ENCODE results near the gene BDNF. TPM values are rescaled to one million over a fixed set of nuclear protein-coding genes. Genes with fewer than 3 reads are reported as not detected.
A peak's percentile ranks its signal among the peaks of the same experiment; 100 is the strongest.

BDNF gene
- total RNA-seq, 1 donor from 2014 or later = 3.1 TPM

GRCh38 chr11:27699242-27699925 is 871 bp downstream of the BDNF start:
- intact Hi-C loops (cut with micrococcal nuclease) = loop anchor here (5.0 kb wide), 1 partner anchor 833 kb away; no protein-coding TSS in a partner anchor
- H3K4me1 ChIP-seq = peaks cover 38% of the 10 kb centered on the region
- peaks cover 63% of the 10 kb centered on the region for H3K27me3 ChIP-seq (ENCODE audit: low read depth)
- DNase-seq = no peak
- H3K9me3 ChIP-seq (replicated peaks) = no peaks in the 10 kb centered on the region
- no peak for TF ChIP-seq CTCF (IDR thresholded peaks at IDR 0.05; ENCODE audit: borderline replicate concordance)
- H3K4me3 ChIP-seq = peak overlapping the region; percentile 75
- H3K27ac ChIP-seq (replicated peaks) = peak overlapping the region; percentile 54
- H3K36me3 ChIP-seq = no peaks in the 10 kb centered on the region

GRCh38 chr11:27698872-27699241 is 1.4 kb downstream of the BDNF start:
- H3K9me3 ChIP-seq (replicated peaks) = no peaks in the 10 kb centered on the region
- intact Hi-C loops (cut with micrococcal nuclease) = loop anchor here (5.0 kb wide), 1 partner anchor 833 kb away; no protein-coding TSS in a partner anchor
- peak overlapping the region; percentile 67 for H3K27ac ChIP-seq (replicated peaks)
- peak; percentile 79 for DNase-seq
- H3K4me3 ChIP-seq = peak overlapping the region; percentile 75
- H3K27me3 ChIP-seq (ENCODE audit: low read depth) = peaks cover 63% of the 10 kb centered on the region
- peaks cover 38% of the 10 kb centered on the region for H3K4me1 ChIP-seq
- H3K36me3 ChIP-seq = no peaks in the 10 kb centered on the region
- peak; percentile 83 for TF ChIP-seq CTCF (IDR thresholded peaks at IDR 0.05; ENCODE audit: borderline replicate concordance)

DNA sequence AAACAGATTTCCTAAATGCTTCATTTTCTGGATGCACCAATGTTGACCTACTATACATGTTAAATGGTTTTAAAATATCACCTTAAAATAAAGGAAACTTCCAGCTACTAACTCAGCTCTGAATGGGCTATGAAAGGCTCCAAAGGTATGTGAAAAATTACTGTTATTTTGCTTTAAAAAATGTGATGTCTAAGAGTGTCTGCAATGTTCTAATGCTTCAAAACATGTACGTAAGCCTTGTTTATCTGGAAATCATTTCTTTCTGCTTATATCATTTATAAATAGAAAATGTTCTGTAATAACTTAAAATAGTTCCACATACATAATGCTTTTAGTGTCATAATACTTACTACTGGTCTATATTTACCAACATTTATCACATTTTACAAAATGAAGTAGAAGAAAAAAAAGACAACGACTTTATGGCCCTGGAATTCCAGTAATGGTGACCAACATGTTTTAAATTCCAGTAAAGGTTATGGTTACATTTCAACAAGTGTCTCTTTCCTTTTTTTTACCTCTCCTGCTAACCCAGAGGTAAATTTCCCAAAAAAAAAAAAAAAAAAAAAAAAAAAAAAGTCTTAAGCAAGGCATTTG is 2.5 kb downstream of the BDNF start:
- intact Hi-C loops (cut with micrococcal nuclease) = loop anchor here (5.0 kb wide), 1 partner anchor 835 kb away; no protein-coding TSS in a partner anchor
- peaks cover 63% of the 10 kb centered on the region for H3K27me3 ChIP-seq (ENCODE audit: low read depth)

DNA sequence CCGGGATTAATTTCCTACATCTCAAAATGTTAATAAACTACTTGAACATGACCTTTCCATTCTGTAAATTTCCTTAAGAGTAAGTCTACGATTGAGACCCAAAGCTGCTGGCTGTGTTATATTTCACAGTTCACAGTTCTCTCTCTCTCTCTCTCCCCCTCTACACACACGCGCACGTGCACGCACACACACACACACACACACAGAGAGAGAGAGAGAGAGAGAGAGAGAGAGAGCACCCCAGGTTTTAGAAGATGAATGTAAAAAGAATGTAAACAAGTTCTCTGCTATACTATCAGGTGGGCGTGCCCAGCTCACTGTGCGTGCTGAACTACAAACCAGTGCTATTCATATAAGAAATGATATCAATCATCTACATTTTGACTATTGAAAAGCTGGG is 3.3 kb downstream of the BDNF start:
- Histone ChIP-seq H3K36me3 (no peaks in the 10 kb centered on the region), H3K9me3 (replicated peaks) (no peaks in the 10 kb centered on the region), H3K27me3 (ENCODE audit: low read depth) (peaks cover 60% of the 10 kb centered on the region), H3K27ac (replicated peaks) (peak overlapping the region; percentile 67), H3K4me1 (peaks cover 38% of the 10 kb centered on the region), H3K4me3 (no peak overlapping the region)
- no peak for DNase-seq
- TF ChIP-seq CTCF (IDR thresholded peaks at IDR 0.05; ENCODE audit: borderline replicate concordance) = no peak
- intact Hi-C loops (cut with micrococcal nuclease) = loop anchor here (5.0 kb wide), 1 partner anchor 835 kb away; no protein-coding TSS in a partner anchor

More for the DNA sequence above, 2.5 kb downstream of the BDNF start:
- no peaks in the 10 kb centered on the region for H3K36me3 ChIP-seq
- peaks cover 38% of the 10 kb centered on the region for H3K4me1 ChIP-seq
- no peak for DNase-seq
- H3K9me3 ChIP-seq (replicated peaks) = no peaks in the 10 kb centered on the region
- H3K4me3 ChIP-seq = peak overlapping the region; percentile 75
- peak overlapping the region; percentile 67 for H3K27ac ChIP-seq (replicated peaks)
- TF ChIP-seq CTCF (IDR thresholded peaks at IDR 0.05; ENCODE audit: borderline replicate concordance) = no peak

DNA sequence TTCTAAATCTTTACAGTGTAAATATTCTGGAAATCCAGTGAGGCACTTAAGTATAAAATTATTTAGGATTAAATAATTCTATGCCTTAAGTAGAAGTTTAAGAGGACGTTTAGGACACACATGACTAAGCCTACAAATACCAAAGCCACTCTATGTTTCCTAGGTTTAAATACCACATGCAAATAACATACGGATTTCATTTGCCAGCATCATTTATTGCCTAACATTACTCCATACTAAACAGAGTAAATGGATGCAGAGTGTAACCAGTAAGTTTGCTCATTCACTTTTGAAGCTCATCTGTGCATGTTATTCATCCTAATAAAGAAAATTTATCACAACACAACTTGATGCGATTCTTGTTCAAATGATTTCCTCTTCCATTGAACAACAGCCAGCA is 4.1 kb downstream of the BDNF start:
- TF ChIP-seq CTCF (IDR thresholded peaks at IDR 0.05; ENCODE audit: borderline replicate concordance) = no peak
- Histone ChIP-seq H3K36me3 (no peaks in the 10 kb centered on the region), H3K27me3 (ENCODE audit: low read depth) (peaks cover 51% of the 10 kb centered on the region), H3K4me3 (no peak overlapping the region), H3K4me1 (peaks cover 29% of the 10 kb centered on the region), H3K9me3 (replicated peaks) (no peaks in the 10 kb centered on the region), H3K27ac (replicated peaks) (no peak overlapping the region)
- intact Hi-C loops (cut with micrococcal nuclease) = loop anchor here (5.0 kb wide), 1 partner anchor 836 kb away; no protein-coding TSS in a partner anchor
- DNase-seq = no peak
